HepG2 (cell line): Measurements from ENCODE around the gene ADAM15. TPM values are rescaled to one million over a fixed set of nuclear protein-coding genes. Genes with fewer than 3 reads are reported as not detected.
A peak's percentile ranks its signal among the peaks of the same experiment; 100 is the strongest.

Experiments
- ATAC-seq: fragments of 200-7000 bp; cut with Tn5 transposase; 3 replicates; pipeline ENCODE4 v1.9.1; 2020; ENCODE audit warnings: mild to moderate bottlenecking, moderate library complexity
- BruUV-seq: library from RNA; stranded (reverse); fragments of 400-500 nt; replicated peaks from 2 replicates; lab custom pipeline; 2021; lab: Mats Ljungman, UMichigan
- CTCF ChIA-PET: fragments of 300-600 bp; formaldehyde crosslinking; extraction: SDS; loops from one replicate; lab custom pipeline; 2021; ENCODE audit warnings: low total read pairs, inconsistent platforms, low intra/inter-chr PET ratio; lab: Yijun Ruan, JAX
- POLR2A ChIA-PET: fragments of 350-600 bp; sonication (Branson Sonifier 250); formaldehyde crosslinking; loops from one replicate; lab custom pipeline; 2020; ENCODE audit warnings: antibody characterized with exemption, inconsistent platforms; lab: Yijun Ruan, JAX
- DNase-seq: peaks from one replicate; pipeline ENCODE4 v3.0.0-alpha.2; 2015; ENCODE audit warnings: low spot score
- FAIRE-seq: peaks from 3 replicates; lab custom pipeline; 2011; peaks lifted over from hg19 to GRCh38; lab: Jason Lieb, UNC
- H2AFZ ChIP-seq: one replicate; pipeline ENCODE4 v1.6.1; 2011; ENCODE audit warnings: low read length, inconsistent platforms
- H3K27ac ChIP-seq: fragments of 300-600 bp; 3 replicates; pipeline ENCODE4 v1.8.0; 2011; ENCODE audit warnings: mixed run types, mild to moderate bottlenecking, mixed read lengths, low read length, inconsistent platforms; ENCODE audit not compliant: insufficient read depth; ENCODE audit errors: extremely low read length
- H3K27me3 ChIP-seq, 2 experiments: fragments of 200-600 bp in 1 of 2; 2 replicates in 1 of 2; 3 replicates in 1 of 2; pipeline versions ENCODE4 v1.6.0 to v1.8.0; 2011; ENCODE audit warnings: low read length in 2 of 2, mild to moderate bottlenecking in 2 of 2, moderate library complexity in 2 of 2, inconsistent platforms in 1 of 2; ENCODE audit not compliant: insufficient read depth in 2 of 2, control insufficient read depth in 1 of 2
- H3K36me3 ChIP-seq, 2 experiments: fragments of 200-600 bp in 1 of 2; replicated peaks in 1 of 2; 2 replicates in 1 of 2; 3 replicates in 1 of 2; pipeline versions ENCODE4 v1.5.1 to v1.8.0; 2011; ENCODE audit warnings: low read length in 2 of 2, inconsistent platforms in 1 of 2; ENCODE audit not compliant: insufficient read depth in 2 of 2, control insufficient read depth in 1 of 2
- H3K4me1 ChIP-seq: 2 replicates; pipeline ENCODE4 v1.5.1; 2012; ENCODE audit warnings: low read length, inconsistent platforms; ENCODE audit not compliant: insufficient read depth
- H3K4me2 ChIP-seq: 2 replicates; pipeline ENCODE4 v1.6.0; 2011; ENCODE audit warnings: low read depth, low read length, inconsistent platforms
- H3K4me3 ChIP-seq, 3 experiments: fragments of 200-600 bp in 1 of 3; sonication (generic), shearing (Covaris generic) in 1 of 3; replicated peaks in 1 of 3; 2 replicates each; pipeline ENCODE4 v1.5.1; 2011 to 2016; ENCODE audit warnings: low read length in 3 of 3, inconsistent platforms in 2 of 3, low read depth in 2 of 3, mild to moderate bottlenecking in 2 of 3, control low read depth in 1 of 3, mixed read lengths in 1 of 3; ENCODE audit not compliant: insufficient read depth in 1 of 3
- H3K79me2 ChIP-seq: one replicate; pipeline ENCODE4 v1.6.1; 2011; ENCODE audit warnings: low read length, inconsistent platforms; ENCODE audit not compliant: insufficient read depth
- H3K9ac ChIP-seq: 2 replicates; pipeline ENCODE4 v1.6.0; 2011; ENCODE audit warnings: mild to moderate bottlenecking, low read depth, low read length, inconsistent platforms; ENCODE audit not compliant: insufficient read depth
- H3K9me3 ChIP-seq: 2 replicates; pipeline ENCODE4 v1.5.1; 2012; ENCODE audit warnings: mild to moderate bottlenecking, low read length
- H4K20me1 ChIP-seq: 2 replicates; pipeline ENCODE4 v1.6.0; 2011; ENCODE audit warnings: inconsistent platforms, mild to moderate bottlenecking, low read length, moderate library complexity; ENCODE audit not compliant: insufficient read depth
- AGO1 ChIP-seq: fragments of 200-400 bp; formaldehyde crosslinking; IDR thresholded peaks from 2 replicates; pipeline ENCODE4 v1.6.1; 2017; ENCODE audit warnings: mild to moderate bottlenecking, low read depth, low read length, moderate library complexity; ENCODE audit not compliant: poor library complexity, severe bottlenecking
- AGO2 ChIP-seq: fragments of 200-400 bp; formaldehyde crosslinking; optimal IDR thresholded peaks from 2 replicates; pipeline ENCODE3; 2017; ENCODE audit warnings: mild to moderate bottlenecking, low read depth, low read length, moderate library complexity
- ATF1 ChIP-seq: IDR thresholded peaks from 2 replicates; pipeline ENCODE4 v1.6.1; 2016; ENCODE audit warnings: mild to moderate bottlenecking, control low read depth
- HNRNPL ChIP-seq: fragments of 200-400 bp; formaldehyde crosslinking; IDR thresholded peaks from 2 replicates; pipeline ENCODE4 v1.6.1; 2017; ENCODE audit warnings: mild to moderate bottlenecking, low read depth, low read length
- HOXA5 ChIP-seq: sonication (generic); formaldehyde crosslinking; IDR thresholded peaks from 2 replicates; pipeline ENCODE4 v1.4.0; 2020; ENCODE audit warnings: missing genetic modification reagents
- IKZF1 ChIP-seq: fragments of 450-650 bp; IDR thresholded peaks from 2 replicates; pipeline ENCODE4 v1.7.1; 2016
- KDM6A ChIP-seq: IDR thresholded peaks from 2 replicates; pipeline ENCODE4 v1.6.1; 2016; ENCODE audit warnings: low read depth
- LCORL ChIP-seq, 2 experiments: fragments of 450-650 bp in 1 of 2; sonication (generic) in 1 of 2; formaldehyde crosslinking in 1 of 2; IDR thresholded peaks; 2 replicates each; pipeline versions ENCODE4 v1.5.0 to v1.6.1; 2017 to 2020; ENCODE audit warnings: antibody characterized with exemption in 1 of 2, missing genetic modification reagents in 1 of 2
- RBFOX2 ChIP-seq: fragments of 200-400 bp; formaldehyde crosslinking; IDR thresholded peaks from 2 replicates; pipeline ENCODE4 v1.6.1; 2017; ENCODE audit warnings: low read depth, mild to moderate bottlenecking, low read length
- RNF2 ChIP-seq: fragments of 450-650 bp; conservative IDR thresholded peaks from 2 replicates; pipeline ENCODE4 v1.6.1; 2016; ENCODE audit warnings: low read depth
- SIX1 ChIP-seq: sonication (generic); formaldehyde crosslinking; IDR thresholded peaks from 2 replicates; pipeline ENCODE4 v1.4.0; 2020; ENCODE audit warnings: missing genetic modification reagents, borderline replicate concordance
- ZFY ChIP-seq: sonication (generic); formaldehyde crosslinking; IDR thresholded peaks from 2 replicates; pipeline ENCODE4 v1.4.0; 2020; ENCODE audit warnings: missing genetic modification reagents
- ZNF337 ChIP-seq: sonication (generic); formaldehyde crosslinking; IDR thresholded peaks from 2 replicates; pipeline ENCODE4 v1.5.1; 2020; ENCODE audit warnings: missing genetic modification reagents, low read depth, mild to moderate bottlenecking, borderline replicate concordance
- ZNF563 ChIP-seq: sonication (generic); formaldehyde crosslinking; IDR thresholded peaks from 2 replicates; pipeline ENCODE4 v1.8.0; 2022; ENCODE audit warnings: mild to moderate bottlenecking, moderate library complexity, missing genetic modification reagents
- ZNF781 ChIP-seq: sonication (generic); formaldehyde crosslinking; IDR thresholded peaks from 2 replicates; pipeline ENCODE4 v1.5.1; 2020; ENCODE audit warnings: borderline replicate concordance, mild to moderate bottlenecking, missing genetic modification reagents; ENCODE audit errors: not compliant biosample characterization
- WGBS: methylation state at CpG from one replicate; pipeline ENCODE4 v1.1.6; 2017; ENCODE audit warnings: low lambda C conversion rate; 5-methylcytosine and 5-hydroxymethylcytosine counted together
- in situ Hi-C: cut with HindIII; loops from 2 replicates; pipeline ENCODE4 v1.10.0; 2017; ENCODE audit warnings: low pct_unique_long_range_greater_than_20kb; ENCODE audit not compliant: extremely low pct_ligation_motif_present
- intact Hi-C: fragments of 100-400 bp; cut with micrococcal nuclease; formaldehyde crosslinking; loops from one replicate; pipeline ENCODE4 v1.10.0; 2022; ENCODE audit not compliant: unreplicated experiment
- polyA plus RNA-seq, 8 experiments: library from polyadenylated mRNA; depleted of rRNA in 3 of 8; stranded (reverse) in 7 of 8; unstranded in 1 of 8; fragments of >200 nt; fragmentation: Illumina TruSeq in 4 of 8; extraction: Trizol in 4 of 8; gene quantifications; 2 replicates each; pipeline versions ENCODE4 v1.2.1 to v1.2.3, GENCODE V29; 2011 to 2016; ENCODE audit warnings: low read depth in 4 of 8, missing spikeins in 1 of 8, mixed read lengths in 1 of 8; ENCODE audit not compliant: insufficient read depth in 1 of 8
- total RNA-seq, 5 experiments: library from RNA; depleted of rRNA; stranded (reverse); fragments of >200 nt; fragmentation: Illumina TruSeq; extraction: Trizol; gene quantifications; 2 replicates each; pipeline ENCODE4 v1.2.3, GENCODE V29; 2016; ENCODE audit warnings: low read depth in 1 of 5

ADAM15 gene
- total and polyA plus RNA-seq, 2 of the 13 experiments (the other 11 are each of a cell fraction or from before 2014, with no cell fraction given) = 17.9 to 25.6 TPM

GRCh38 chr1:155015527-155016230, 35.4 kb upstream of the ADAM15 start:
- ATAC-seq = no peak
- Histone ChIP-seq H3K27me3 (no peaks in the 10 kb centered on the region), H3K4me3 (no peak overlapping the region), H3K9me3 (no peaks in the 10 kb centered on the region), H3K4me2 (no peak overlapping the region), H3K4me1 (peaks cover 54% of the 10 kb centered on the region), H3K79me2 (peaks cover 2% of the 10 kb centered on the region), H3K9ac (no peak overlapping the region), H4K20me1 (peaks cover 8% of the 10 kb centered on the region; the same call in 1 of the 2 replicates), H2AFZ (no peak overlapping the region), H3K36me3 (peaks cover 8 to 27% of the 10 kb centered on the region in 2 experiments; a peak in 4 of 5 replicates), H3K27ac (no peak overlapping the region)
- TF ChIP-seq ZNF781 (CRISPR knock-in tag) (no peak), LCORL (IDR thresholded peaks at IDR 0.05) (no peak), LCORL (CRISPR knock-in tag; IDR thresholded peaks at IDR 0.05) (no peak), AGO1 (no peak), ZNF563 (CRISPR knock-in tag) (no peak)
- ChIA-PET CTCF (no interaction called here), POLR2A (interaction anchor here (2.2 to 8.2 kb wide), 3 partner anchors 13 to 43 kb away, joined by 10 to 90 read pairs (median 18); partner anchors contain the start of genes FLAD1 and ZBTB7B)
- in situ Hi-C loops (no loop called here), intact Hi-C loops (no loop called here)
- BruUV-seq = no TSS peak
- no peak for DNase-seq
- FAIRE-seq = no peak
- WGBS = 96% methylated on average over 11 of the region's 16 CpGs

- Histone ChIP-seq H3K9ac (no peak overlapping the region), H3K9me3 (no peaks in the 10 kb centered on the region), H3K27ac (peak overlapping the region; percentile 74), H3K4me3 (no peak overlapping the region), H3K4me1 (peaks cover 47% of the 10 kb centered on the region), H3K4me2 (no peak overlapping the region), H3K79me2 (peaks cover 2% of the 10 kb centered on the region), H3K27me3 (no peaks in the 10 kb centered on the region), H4K20me1 (peaks cover 8% of the 10 kb centered on the region; the same call in 1 of the 2 replicates), H3K36me3 (peaks cover 8 to 27% of the 10 kb centered on the region in 2 experiments; a peak in 4 of 5 replicates), H2AFZ (no peak overlapping the region)
- POLR2A ChIA-PET = interaction anchor here (0.8 to 8.2 kb wide), 8 partner anchors 14 to 110 kb away, joined by 3 to 90 read pairs (median 11); partner anchors contain the start of genes FLAD1, PBXIP1 and ZBTB7B
- TSS peak; percentile 32 for BruUV-seq
- WGBS = 96% methylated on average over 21 of the region's 26 CpGs
- DNase-seq = no peak
- ATAC-seq = no peak
- intact Hi-C loops = no loop called here
- no peak for FAIRE-seq
- CTCF ChIA-PET = interaction anchor here (1.6 to 2.8 kb wide), 8 partner anchors 12 to 110 kb away, joined by 5 to 54 read pairs (median 10); partner anchors contain the start of genes LENEP, PYGO2 and ZBTB7B
- in situ Hi-C loops = no loop called here
- TF ChIP-seq ZNF337 (CRISPR knock-in tag) = no peak
- 0 out of 2 replicates have a peak, but pooled peaks have one; percentile 17 for TF ChIP-seq ZFY (CRISPR knock-in tag)
- no peak for TF ChIP-seq ATF1
- peak; percentile 60; the same call in 1 of the 2 replicates for TF ChIP-seq RBFOX2
- TF ChIP-seq AGO2 = peak; percentile 45
- TF ChIP-seq KDM6A (CRISPR knock-in tag) = no peak
- no peak for TF ChIP-seq IKZF1
- no peak for TF ChIP-seq RNF2
- peak; percentile 78; the same call in 1 of the 2 replicates for TF ChIP-seq HNRNPL
- no peak for TF ChIP-seq SIX1 (CRISPR knock-in tag)
- TF ChIP-seq HOXA5 = no peak
These were observed 34.8 kb upstream of the ADAM15 start for GRCh38 chr1:155016231-155016831.
